Common myeloid progenitor, CD34-positive (primary cell): ENCODE results near the gene TRPC6.

ENCODE experiments used
- CTCF ChIA-PET: fragments of 350-600 bp; sonication (Branson Sonifier 250); formaldehyde crosslinking; loops from one replicate; lab custom pipeline; 2021; ENCODE audit warnings: antibody characterized with exemption; lab: Charles Lee
- POLR2A ChIA-PET: fragments of 350-600 bp; sonication (Branson Sonifier 250); formaldehyde crosslinking; loops from one replicate; lab custom pipeline; 2021; ENCODE audit warnings: antibody characterized with exemption; lab: Charles Lee
- DNase-seq, 3 donors: peaks; one replicate each; pipeline versions ENCODE4 v3.0.0 to v3.0.0-alpha.2; 2013
- H3K27ac ChIP-seq, 2 experiments: 1 replicate in 1 of 2; 2 replicates in 1 of 2; pipeline ENCODE4 v1.7.0; 2013; ENCODE audit warnings: inconsistent platforms in 2 of 2, low read length in 2 of 2, mild to moderate bottlenecking in 2 of 2, low read depth in 1 of 2, moderate library complexity in 1 of 2; ENCODE audit not compliant: severe bottlenecking in 2 of 2, insufficient read depth in 1 of 2, poor library complexity in 1 of 2
- H3K27me3 ChIP-seq, 5 experiments: replicated peaks in 2 of 5; 1 replicate in 3 of 5; 2 replicates in 2 of 5; pipeline versions ENCODE4 v1.6.1 to v1.7.0; 2013; ENCODE audit warnings: low read length in 4 of 5, mild to moderate bottlenecking in 2 of 5, moderate library complexity in 2 of 5, inconsistent platforms in 1 of 5; ENCODE audit not compliant: insufficient read depth in 5 of 5, control insufficient read depth in 4 of 5
- H3K36me3 ChIP-seq, 4 experiments: 1 replicate in 2 of 4; 2 replicates in 2 of 4; pipeline versions ENCODE4 v1.6.1 to v1.7.0; 2013; ENCODE audit warnings: low read length in 3 of 4, control low read depth in 1 of 4, mild to moderate bottlenecking in 1 of 4; ENCODE audit not compliant: control insufficient read depth in 4 of 4, insufficient read depth in 4 of 4
- H3K4me1 ChIP-seq, 4 experiments: 1 replicate in 3 of 4; 2 replicates in 1 of 4; pipeline versions ENCODE4 v1.6.1 to v1.7.1; 2013; ENCODE audit warnings: low read length in 3 of 4, mild to moderate bottlenecking in 3 of 4, control low read depth in 1 of 4, inconsistent platforms in 1 of 4, moderate library complexity in 1 of 4; ENCODE audit not compliant: control insufficient read depth in 4 of 4, insufficient read depth in 4 of 4; ENCODE audit errors: control extremely low read depth in 1 of 4
- H3K4me3 ChIP-seq, 7 experiments: 1 replicate in 4 of 7; 2 replicates in 3 of 7; pipeline versions ENCODE4 v1.5.1 to v1.7.0; 2013; ENCODE audit warnings: mild to moderate bottlenecking in 7 of 7, low read length in 6 of 7, moderate library complexity in 6 of 7, inconsistent platforms in 2 of 7, low read depth in 2 of 7, control low read depth in 1 of 7; ENCODE audit not compliant: insufficient read depth in 4 of 7, control insufficient read depth in 1 of 7; ENCODE audit errors: extremely low read depth in 1 of 7
- H3K9me3 ChIP-seq, 5 experiments: 1 replicate in 4 of 5; 2 replicates in 1 of 5; pipeline versions ENCODE4 v1.6.1 to v1.7.1; 2013; ENCODE audit warnings: low read length in 4 of 5, mild to moderate bottlenecking in 2 of 5, inconsistent platforms in 1 of 5, low read depth in 1 of 5, moderate library complexity in 1 of 5; ENCODE audit not compliant: control insufficient read depth in 4 of 5, insufficient read depth in 2 of 5; ENCODE audit errors: control extremely low read depth in 1 of 5
- WGBS: methylation state at CpG from one replicate; pipeline ENCODE4 v1.1.5; 2013; ENCODE audit not compliant: insufficient coverage; 5-methylcytosine and 5-hydroxymethylcytosine counted together

TRPC6 gene

GRCh38 chr11:101508370-101508769 is 75.4 kb downstream of the TRPC6 start:
- Histone ChIP-seq H3K4me1 (peaks cover 0 to 4% (median 0%) of the 10 kb centered on the region in 4 experiments), H3K4me3 (no peak overlapping the region), H3K9me3 (no peaks in the 10 kb centered on the region), H3K27me3 (no peaks in the 10 kb centered on the region), H3K27ac (no peak overlapping the region), H3K36me3 (no peaks in the 10 kb centered on the region)
- 80% methylated on average over 1 of the region's 2 CpGs for WGBS
- CTCF ChIA-PET, result no interaction called here
- DNase-seq, result peak in 1 of 3 donors; percentile 26
- POLR2A ChIA-PET, result no interaction called here

DNA sequence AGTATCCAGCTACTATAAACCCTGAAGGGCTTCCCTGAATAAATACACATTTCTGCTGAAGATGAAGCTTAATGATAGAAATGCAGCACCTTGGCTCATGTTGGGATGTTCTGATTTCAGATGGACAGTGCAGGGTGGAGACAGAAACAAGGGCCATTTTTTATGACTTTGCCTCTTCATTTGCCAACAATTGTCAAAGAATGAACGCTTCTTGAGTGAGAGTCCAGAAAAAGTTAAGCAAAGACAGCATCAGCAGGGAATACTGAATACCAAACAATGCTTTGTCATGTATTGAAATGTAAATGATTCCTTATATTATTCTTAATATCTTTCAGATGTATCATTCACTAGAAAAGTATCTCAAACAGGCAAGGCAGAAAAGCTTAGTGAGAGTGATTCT is 84.9 kb downstream of the TRPC6 start:
- H3K9me3 ChIP-seq, result no peaks in the 10 kb centered on the region
- no peak overlapping the region for H3K4me3 ChIP-seq
- H3K27me3 ChIP-seq, result no peaks in the 10 kb centered on the region
- peaks cover 0 to 2% (median 0%) of the 10 kb centered on the region in 4 experiments for H3K4me1 ChIP-seq
- no peak for DNase-seq
- no peak overlapping the region for H3K27ac ChIP-seq
- WGBS, result 100% methylated on average over 1 of the region's 1 CpG
- H3K36me3 ChIP-seq, result no peaks in the 10 kb centered on the region
- ChIA-PET CTCF (no interaction called here), POLR2A (no interaction called here)

DNA sequence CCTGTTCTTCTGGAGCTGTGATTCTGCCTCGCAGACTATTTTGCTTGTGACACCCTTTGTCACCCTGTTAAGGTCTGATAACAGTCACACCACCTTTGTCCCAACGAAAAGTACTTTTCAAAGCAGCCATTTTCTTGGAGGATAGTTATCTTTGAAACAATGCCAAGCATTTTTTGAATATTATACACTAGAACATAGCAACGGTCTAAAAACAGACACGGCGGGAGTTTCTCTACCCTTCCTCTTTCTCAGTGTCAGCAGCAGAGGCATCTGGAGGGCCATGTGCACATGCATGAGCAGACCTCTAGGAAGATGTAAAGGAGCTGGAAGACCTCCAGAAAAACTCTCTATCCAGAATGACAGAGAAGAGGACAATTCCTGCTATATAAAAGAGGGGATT is 86.5 kb downstream of the TRPC6 start:
- peaks cover 0 to 2% (median 0%) of the 10 kb centered on the region in 4 experiments for H3K4me1 ChIP-seq
- ChIA-PET POLR2A (no interaction called here), CTCF (no interaction called here)
- peak overlapping the region in 1 of 7 experiments; percentile 5 for H3K4me3 ChIP-seq
- H3K9me3 ChIP-seq, result no peaks in the 10 kb centered on the region
- WGBS, result 0% methylated on average over 1 of the region's 5 CpGs
- H3K27ac ChIP-seq, result no peak overlapping the region
- DNase-seq, result peak in 2 of 3 donors; percentile 31 to 69
- no peaks in the 10 kb centered on the region for H3K36me3 ChIP-seq
- H3K27me3 ChIP-seq, result no peaks in the 10 kb centered on the region

- H3K27ac ChIP-seq, result no peak overlapping the region
- H3K4me3 ChIP-seq, result no peak overlapping the region
- no peaks in the 10 kb centered on the region for H3K4me1 ChIP-seq
- no CpG with 5 or more reads among the region's 2 CpGs for WGBS
- no peaks in the 10 kb centered on the region for H3K9me3 ChIP-seq
- H3K27me3 ChIP-seq, result no peaks in the 10 kb centered on the region
- no peak for DNase-seq
- no peaks in the 10 kb centered on the region for H3K36me3 ChIP-seq
- CTCF ChIA-PET, result no interaction called here
- POLR2A ChIA-PET, result no interaction called here
Observed at GRCh38 chr11:101487775-101488174, 96.0 kb downstream of the TRPC6 start.

DNA sequence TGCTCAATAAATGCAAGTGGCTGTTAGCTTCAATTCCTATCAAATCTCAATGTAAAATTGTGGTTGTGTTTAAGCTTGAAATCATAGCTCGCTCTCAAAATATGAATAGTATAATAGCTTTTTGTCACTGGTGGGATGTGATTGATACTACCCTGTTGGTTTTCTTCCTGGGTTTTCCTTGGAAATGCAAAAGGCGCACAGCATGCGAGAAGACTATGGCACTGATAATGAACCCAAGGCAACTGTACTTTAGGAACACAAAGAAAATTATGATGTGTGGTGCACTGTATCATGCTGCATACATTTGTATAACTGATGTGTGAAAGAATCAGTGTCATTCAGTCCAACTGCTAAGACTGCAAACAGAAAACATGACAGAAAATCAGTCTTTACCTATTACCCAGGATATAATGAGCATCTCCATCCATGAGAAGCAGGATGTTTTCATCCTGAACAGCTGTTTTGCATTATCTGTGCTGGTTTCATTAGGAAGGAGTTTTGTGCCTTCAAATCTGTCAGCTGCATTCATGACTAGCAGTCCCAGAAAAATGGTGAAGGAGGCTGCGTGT is 101.2 kb downstream of the TRPC6 start:
- no peak overlapping the region for H3K27ac ChIP-seq
- CTCF ChIA-PET, result no interaction called here
- no peak overlapping the region for H3K4me3 ChIP-seq
- WGBS, result 18% methylated on average over 2 of the region's 4 CpGs
- no peaks in the 10 kb centered on the region for H3K36me3 ChIP-seq
- no peaks in the 10 kb centered on the region for H3K27me3 ChIP-seq
- POLR2A ChIA-PET, result no interaction called here
- no peaks in the 10 kb centered on the region for H3K4me1 ChIP-seq
- no peaks in the 10 kb centered on the region for H3K9me3 ChIP-seq
- DNase-seq, result no peak

- Histone ChIP-seq H3K4me3 (no peak overlapping the region), H3K27me3 (no peaks in the 10 kb centered on the region), H3K4me1 (no peaks in the 10 kb centered on the region), H3K9me3 (no peaks in the 10 kb centered on the region), H3K36me3 (no peaks in the 10 kb centered on the region), H3K27ac (no peak overlapping the region)
- CTCF ChIA-PET, result interaction anchor here (2.1 kb wide), 1 partner anchor 20 kb away, joined by 5 read pairs; no protein-coding TSS in a partner anchor
- DNase-seq, result no peak
- POLR2A ChIA-PET, result no interaction called here
- WGBS, result 95% methylated on average over 13 of the region's 13 CpGs
Observed at GRCh38 chr11:101478587-101479369, 105.0 kb downstream of the TRPC6 start.

DNA sequence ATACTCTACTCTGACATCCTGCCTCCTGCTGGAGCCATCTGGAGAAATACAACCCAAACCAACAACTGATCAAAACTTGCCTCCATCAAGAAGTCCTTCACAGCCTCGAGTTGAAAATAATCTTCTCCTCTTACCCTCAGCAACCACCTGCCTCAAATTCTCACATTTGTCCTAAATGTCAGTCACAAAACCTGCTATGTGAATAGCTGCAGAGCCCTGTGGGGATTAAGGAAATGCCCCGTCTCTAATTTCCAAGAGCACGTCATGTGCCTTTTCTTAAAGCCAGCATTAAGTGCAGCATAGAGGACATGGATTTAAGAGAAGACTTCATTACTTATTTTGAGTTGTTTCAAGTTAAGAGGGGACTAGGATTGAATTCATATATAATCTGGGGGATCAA is 105.9 kb downstream of the TRPC6 start:
- no peak overlapping the region for H3K4me3 ChIP-seq
- H3K9me3 ChIP-seq, result no peaks in the 10 kb centered on the region
- CTCF ChIA-PET, result no interaction called here
- WGBS, result 100% methylated on average over 2 of the region's 3 CpGs
- POLR2A ChIA-PET, result no interaction called here
- H3K27ac ChIP-seq, result no peak overlapping the region
- no peaks in the 10 kb centered on the region for H3K36me3 ChIP-seq
- H3K27me3 ChIP-seq, result no peaks in the 10 kb centered on the region
- H3K4me1 ChIP-seq, result no peaks in the 10 kb centered on the region
- no peak for DNase-seq
